K562 (cell line): ENCODE data around the gene RCSD1. TPM values are rescaled to one million over a fixed set of nuclear protein-coding genes. Genes with fewer than 3 reads are reported as not detected.

Experiments
- ATAC-seq: fragments of 200-7000 bp; cut with Tn5 transposase; 3 replicates; pipeline ENCODE4 v1.9.1; 2020; ENCODE audit warnings: moderate library complexity
- BruUV-seq: library from RNA; stranded (reverse); fragments of 400-500 nt; replicated peaks from 2 replicates; lab custom pipeline; 2021; lab: Mats Ljungman, UMichigan
- CTCF ChIA-PET: fragments of 300-600 bp; formaldehyde crosslinking; extraction: SDS; loops from one replicate; lab custom pipeline; 2021; ENCODE audit warnings: low intra/inter-chr PET ratio; lab: Yijun Ruan, JAX
- POLR2A ChIA-PET: fragments of 300-600, 350-650 bp; sonication (Branson Sonifier 250); formaldehyde crosslinking; extraction: SDS; loops from one replicate; lab custom pipeline; 2021; ENCODE audit warnings: antibody characterized with exemption, inconsistent platforms; lab: Yijun Ruan, JAX
- DNase-seq, 4 experiments: peaks; one replicate each; pipeline versions ENCODE4 v3.0.0 to v3.0.0-alpha.2; 2011 to 2018; ENCODE audit warnings: low spot score in 3 of 4, mixed read lengths in 3 of 4; ENCODE audit errors: extremely low read depth in 1 of 4
- FAIRE-seq: peaks from 2 replicates; lab custom pipeline; 2011; peaks lifted over from hg19 to GRCh38; lab: Jason Lieb, UNC
- H2AFZ ChIP-seq: 2 replicates; pipeline ENCODE4 v1.6.0; 2011; ENCODE audit warnings: low read depth, low read length, control low read depth, inconsistent platforms
- H3K27ac ChIP-seq: fragments of 200-600 bp; 3 replicates; pipeline ENCODE4 v1.8.0; 2011; ENCODE audit warnings: low read depth, mild to moderate bottlenecking, control low read depth, inconsistent platforms, low read length, moderate library complexity, mixed read lengths; ENCODE audit errors: extremely low read depth
- H3K27me3 ChIP-seq, 2 experiments: fragments of 300-600 bp in 1 of 2; 2 replicates in 1 of 2; 3 replicates in 1 of 2; pipeline versions ENCODE4 v1.6.0 to v1.8.0; 2011; ENCODE audit warnings: inconsistent platforms in 2 of 2, low read length in 2 of 2, mild to moderate bottlenecking in 1 of 2, mixed read lengths in 1 of 2, moderate library complexity in 1 of 2; ENCODE audit not compliant: control insufficient read depth in 2 of 2, insufficient read depth in 2 of 2
- H3K36me3 ChIP-seq: fragments of 300-600 bp; 3 replicates; pipeline ENCODE4 v1.8.0; 2011; ENCODE audit warnings: mild to moderate bottlenecking, low read length, inconsistent platforms; ENCODE audit not compliant: control insufficient read depth, insufficient read depth
- H3K4me1 ChIP-seq, 2 experiments: fragments of 200-600 bp in 1 of 2; replicated peaks in 1 of 2; 2 replicates in 1 of 2; 3 replicates in 1 of 2; pipeline versions ENCODE4 v1.5.1 to v1.8.0; 2011; ENCODE audit warnings: inconsistent platforms in 2 of 2, low read length in 2 of 2, mild to moderate bottlenecking in 1 of 2, mixed read lengths in 1 of 2, moderate library complexity in 1 of 2; ENCODE audit not compliant: control insufficient read depth in 2 of 2, insufficient read depth in 2 of 2
- H3K4me2 ChIP-seq: 2 replicates; pipeline ENCODE4 v1.6.1; 2011; ENCODE audit warnings: low read length, control low read depth, inconsistent platforms, mixed read lengths; ENCODE audit not compliant: insufficient read depth
- H3K4me3 ChIP-seq: fragments of 200-600 bp; sonication (generic), shearing (Covaris generic); 2 replicates; pipeline ENCODE4 v1.5.1; 2016; ENCODE audit warnings: control low read depth, inconsistent platforms
- H3K79me2 ChIP-seq: fragments of 200-600 bp; 3 replicates; pipeline ENCODE4 v1.8.0; 2011; ENCODE audit warnings: low read length, inconsistent platforms; ENCODE audit not compliant: control insufficient read depth, insufficient read depth
- H3K9ac ChIP-seq, 2 experiments: 2 replicates each; pipeline versions ENCODE4 v1.6.0 to v1.6.1; 2011; ENCODE audit warnings: low read depth in 2 of 2, low read length in 2 of 2, control low read depth in 1 of 2, inconsistent platforms in 1 of 2, mild to moderate bottlenecking in 1 of 2, mixed read lengths in 1 of 2; ENCODE audit not compliant: insufficient read depth in 1 of 2
- H3K9me1 ChIP-seq: one replicate; pipeline ENCODE4 v1.6.0; 2011; ENCODE audit warnings: inconsistent platforms, mild to moderate bottlenecking, low read length, moderate library complexity; ENCODE audit not compliant: control insufficient read depth, insufficient read depth
- H3K9me3 ChIP-seq: replicated peaks from 2 replicates; pipeline ENCODE4 v1.5.1; 2011; ENCODE audit warnings: low read depth, low read length, inconsistent platforms; ENCODE audit not compliant: control insufficient read depth, insufficient read depth
- H4K20me1 ChIP-seq: replicated peaks from 2 replicates; pipeline ENCODE4 v1.6.1; 2011; ENCODE audit warnings: low read length, inconsistent platforms, mixed read lengths; ENCODE audit not compliant: control insufficient read depth, insufficient read depth
- ARID3A ChIP-seq: IDR thresholded peaks from 2 replicates; pipeline ENCODE4 v1.6.1; 2012; ENCODE audit warnings: low read depth, low read length, improper control_type of control experiment, borderline replicate concordance
- CEBPG ChIP-seq, 3 experiments: fragments of 200-800 bp in 1 of 3; sonication (Bioruptor generic) in 1 of 3; sonication (generic) in 1 of 3; formaldehyde crosslinking in 1 of 3; IDR thresholded peaks in 2 of 3; conservative IDR thresholded peaks in 1 of 3; 2 replicates each; pipeline versions ENCODE4 v1.6.1 to v1.8.0; 2016 to 2022; ENCODE audit warnings: missing compliant biosample characterization in 2 of 3, missing genetic modification characterization in 2 of 3, mild to moderate bottlenecking in 1 of 3, missing genetic modification reagents in 1 of 3
- ETS2 ChIP-seq: IDR thresholded peaks from 2 replicates; pipeline ENCODE4 v1.6.1; 2016; ENCODE audit warnings: borderline replicate concordance, missing genetic modification characterization, mild to moderate bottlenecking, moderate library complexity, missing compliant biosample characterization; ENCODE audit not compliant: poor library complexity, severe bottlenecking
- HDGF ChIP-seq: fragments of 450-650 bp; IDR thresholded peaks from 2 replicates; pipeline ENCODE4 v1.6.1; 2016
- MCM5 ChIP-seq: fragments of 450-650 bp; IDR thresholded peaks from 2 replicates; pipeline ENCODE4 v1.6.1; 2016; ENCODE audit warnings: low read depth
- RB1 ChIP-seq: fragments of 450-650 bp; IDR thresholded peaks from 2 replicates; pipeline ENCODE4 v1.6.1; 2017; ENCODE audit warnings: low read depth, mild to moderate bottlenecking
- RBM39 ChIP-seq: fragments of 200-400 bp; formaldehyde crosslinking; optimal IDR thresholded peaks from 2 replicates; pipeline ENCODE3; 2018; ENCODE audit warnings: low read depth, low read length
- SRSF7 ChIP-seq: fragments of 200-400 bp; formaldehyde crosslinking; optimal IDR thresholded peaks from 2 replicates; pipeline ENCODE3; 2017; ENCODE audit warnings: mild to moderate bottlenecking, low read depth, low read length
- U2AF1 ChIP-seq: fragments of 200-400 bp; formaldehyde crosslinking; optimal IDR thresholded peaks from 2 replicates; pipeline ENCODE3; 2017; ENCODE audit warnings: mild to moderate bottlenecking, low read depth, low read length, moderate library complexity
- ZNF507 ChIP-seq: conservative IDR thresholded peaks from 2 replicates; pipeline ENCODE4 v1.6.1; 2017; ENCODE audit warnings: missing genetic modification characterization, missing compliant biosample characterization
- WGBS: fragments of 100-300 bp; shearing (Covaris generic); methylation state at CpG from one replicate; pipeline ENCODE4 v1.1.6; 2016; ENCODE audit warnings: low coverage, mixed read lengths; ENCODE audit not compliant: insufficient coverage; ENCODE audit errors: missing lambda C conversion rate; 5-methylcytosine and 5-hydroxymethylcytosine counted together
- in situ Hi-C: fragments of 300-500 bp; cut with MboI; formaldehyde crosslinking; loops from 4 replicates; pipeline ENCODE4 v1.15.0; 2018; ENCODE audit warnings: inconsistent platforms, mixed read lengths
- intact Hi-C: fragments of 100-400 bp; cut with micrococcal nuclease; formaldehyde crosslinking; loops from 2 replicates; pipeline ENCODE4 v1.14.2; 2022
- polyA plus RNA-seq, 8 experiments: library from polyadenylated mRNA; depleted of rRNA in 4 of 8; stranded (reverse) in 5 of 8; unstranded in 3 of 8; fragments of >200 nt; fragmentation: Nextera tagmentation in 2 of 8; fragmentation: Illumina TruSeq in 1 of 8; extraction: Ambion mirVana in 2 of 8; extraction: Trizol in 1 of 8; gene quantifications; 2 replicates each; pipeline versions ENCODE4 v1.2.1 to v1.2.3, GENCODE V29; 2011 to 2014; ENCODE audit warnings: inconsistent platforms in 1 of 8, missing spikeins in 1 of 8
- total RNA-seq, 7 experiments: library from RNA; depleted of rRNA in 6 of 7; stranded (reverse); fragments of >200 nt in 6 of 7; fragmentation: Illumina TruSeq in 2 of 7; extraction: Trizol in 2 of 7; gene quantifications; 2 replicates each; pipeline versions ENCODE4 v1.2.1 to v1.2.3, GENCODE V29; 2011 to 2021; ENCODE audit warnings: low replicate concordance in 1 of 7
- TF ChIP-seq, protein P1 (sequence below): fragments of 250-450 bp; sonication (Bioruptor Pico); IDR thresholded peaks from 2 replicates; pipeline ENCODE4 v1.4.0; 2020; ENCODE audit warnings: mild to moderate bottlenecking, moderate library complexity

Gene RCSD1
- total and polyA plus RNA-seq, 9 of the 15 experiments (the other 6 are each of a cell fraction or from before 2014, with no cell fraction given): 7.8 to 69.8 (median 45.3) TPM

DNA sequence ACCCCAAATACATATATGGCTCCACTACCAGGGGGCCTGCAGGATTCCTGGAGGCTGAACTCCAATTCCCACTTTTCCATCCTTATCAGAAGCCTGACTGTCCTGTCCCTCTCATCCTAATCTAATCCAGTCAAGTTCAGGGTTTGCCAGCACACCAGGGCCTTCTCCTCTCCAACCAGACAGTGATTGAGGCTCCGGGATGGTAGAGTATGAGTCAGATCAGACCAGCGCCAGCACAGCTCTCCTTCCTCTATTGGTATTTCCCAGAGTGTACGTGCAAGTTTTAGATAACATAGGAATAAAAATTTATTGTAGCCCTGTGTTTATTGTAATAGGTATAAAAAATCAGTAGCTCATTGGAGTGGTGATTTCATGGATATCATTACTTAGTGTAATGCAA, 24.5 kb upstream of the RCSD1 start:
- Histone ChIP-seq H3K4me3 (no peak overlapping the region), H3K4me2 (no peak overlapping the region), H3K79me2 (no peaks in the 10 kb centered on the region), H3K27ac (no peak overlapping the region), H3K4me1 (peaks cover 11 to 17% of the 10 kb centered on the region in 2 experiments; a peak in 4 of 5 replicates), H3K9me3 (peaks cover 11% of the 10 kb centered on the region), H2AFZ (no peak overlapping the region), H3K9ac (no peak overlapping the region), H3K36me3 (no peaks in the 10 kb centered on the region), H3K9me1 (no peaks in the 10 kb centered on the region), H4K20me1 (no peaks in the 10 kb centered on the region), H3K27me3 (no peaks in the 10 kb centered on the region)
- no peak for DNase-seq
- POLR2A ChIA-PET: interaction anchor here (1.8 kb wide), 1 partner anchor 10 kb away, joined by 8 read pairs; no protein-coding TSS in a partner anchor
- CTCF ChIA-PET: no interaction called here
- ATAC-seq: no peak
- FAIRE-seq: no peak
- WGBS: 60% methylated on average over 3 of the region's 3 CpGs
- intact Hi-C loops: loop anchor here (10.0 kb wide), 1 partner anchor 479 kb away; no protein-coding TSS in a partner anchor
- BruUV-seq: no TSS peak
- in situ Hi-C loops: no loop called here
- TF ChIP-seq ETS2 (tag) (no peak), CEBPG (CRISPR knock-in tag; IDR thresholded peaks at IDR 0.05) (no peak), CEBPG (tag; conservative IDR thresholded peaks at IDR 0.05 in 1 of 2, IDR thresholded peaks at IDR 0.05 in 1 of 2) (no peak), SRSF7 (no peak), ARID3A (no peak), U2AF1 (no peak), MCM5 (no peak), ZNF507 (tag) (no peak), RBM39 (no peak), RB1 (no peak), HDGF (no peak)
- TF ChIP-seq, protein P1, sequence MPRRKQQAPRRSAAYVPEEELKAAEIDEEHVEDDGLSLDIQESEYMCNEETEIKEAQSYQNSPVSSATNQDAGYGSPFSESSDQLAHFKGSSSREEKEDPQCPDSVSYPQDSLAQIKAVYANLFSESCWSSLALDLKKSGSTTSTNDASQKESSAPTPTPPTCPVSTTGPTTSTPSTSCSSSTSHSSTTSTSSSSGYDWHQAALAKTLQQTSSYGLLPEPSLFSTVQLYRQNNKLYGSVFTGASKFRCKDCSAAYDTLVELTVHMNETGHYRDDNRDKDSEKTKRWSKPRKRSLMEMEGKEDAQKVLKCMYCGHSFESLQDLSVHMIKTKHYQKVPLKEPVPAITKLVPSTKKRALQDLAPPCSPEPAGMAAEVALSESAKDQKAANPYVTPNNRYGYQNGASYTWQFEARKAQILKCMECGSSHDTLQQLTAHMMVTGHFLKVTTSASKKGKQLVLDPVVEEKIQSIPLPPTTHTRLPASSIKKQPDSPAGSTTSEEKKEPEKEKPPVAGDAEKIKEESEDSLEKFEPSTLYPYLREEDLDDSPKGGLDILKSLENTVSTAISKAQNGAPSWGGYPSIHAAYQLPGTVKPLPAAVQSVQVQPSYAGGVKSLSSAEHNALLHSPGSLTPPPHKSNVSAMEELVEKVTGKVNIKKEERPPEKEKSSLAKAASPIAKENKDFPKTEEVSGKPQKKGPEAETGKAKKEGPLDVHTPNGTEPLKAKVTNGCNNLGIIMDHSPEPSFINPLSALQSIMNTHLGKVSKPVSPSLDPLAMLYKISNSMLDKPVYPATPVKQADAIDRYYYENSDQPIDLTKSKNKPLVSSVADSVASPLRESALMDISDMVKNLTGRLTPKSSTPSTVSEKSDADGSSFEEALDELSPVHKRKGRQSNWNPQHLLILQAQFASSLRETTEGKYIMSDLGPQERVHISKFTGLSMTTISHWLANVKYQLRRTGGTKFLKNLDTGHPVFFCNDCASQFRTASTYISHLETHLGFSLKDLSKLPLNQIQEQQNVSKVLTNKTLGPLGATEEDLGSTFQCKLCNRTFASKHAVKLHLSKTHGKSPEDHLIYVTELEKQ (CRISPR knock-in tag): no peak
